GM12891 (cell line): Measurements from ENCODE around the gene LCNL1.
"Not testable (repeated sequence)": the region's sequence is repeated elsewhere in the genome, so short reads cannot be mapped to it uniquely, and the experiment has no call there.

Experiments used
- DNase-seq: peaks from one replicate; pipeline ENCODE4 v3.0.0; 2011; ENCODE audit warnings: low spot score; ENCODE audit not compliant: insufficient read length
- FAIRE-seq: peaks from 2 replicates; lab custom pipeline; 2011; peaks lifted over from hg19 to GRCh38; lab: Jason Lieb, UNC
- PAX5 ChIP-seq: IDR thresholded peaks from 2 replicates; pipeline ENCODE4 v1.6.1; 2011; ENCODE audit warnings: low read length, moderate library complexity, mild to moderate bottlenecking; ENCODE audit not compliant: insufficient read depth, severe bottlenecking
- POLR2A ChIP-seq: IDR thresholded peaks from 2 replicates; pipeline ENCODE4 v1.6.1; 2011; ENCODE audit warnings: low read depth, low read length, control low read depth
- POLR2AphosphoS5 ChIP-seq: IDR thresholded peaks from 2 replicates; pipeline ENCODE4 v1.6.1; 2011; ENCODE audit warnings: low read depth, low read length, control low read depth
- POU2F2 ChIP-seq: IDR thresholded peaks from 2 replicates; pipeline ENCODE4 v1.6.1; 2011; ENCODE audit warnings: low read depth, mild to moderate bottlenecking, control low read depth, low read length, moderate library complexity
- SPI1 ChIP-seq: IDR thresholded peaks from 2 replicates; pipeline ENCODE4 v1.6.1; 2011; ENCODE audit warnings: low read depth, low read length, control low read depth
- TAF1 ChIP-seq: IDR thresholded peaks from 2 replicates; pipeline ENCODE4 v1.6.1; 2011; ENCODE audit warnings: low read depth, low read length, control low read depth

LCNL1 gene

DNA sequence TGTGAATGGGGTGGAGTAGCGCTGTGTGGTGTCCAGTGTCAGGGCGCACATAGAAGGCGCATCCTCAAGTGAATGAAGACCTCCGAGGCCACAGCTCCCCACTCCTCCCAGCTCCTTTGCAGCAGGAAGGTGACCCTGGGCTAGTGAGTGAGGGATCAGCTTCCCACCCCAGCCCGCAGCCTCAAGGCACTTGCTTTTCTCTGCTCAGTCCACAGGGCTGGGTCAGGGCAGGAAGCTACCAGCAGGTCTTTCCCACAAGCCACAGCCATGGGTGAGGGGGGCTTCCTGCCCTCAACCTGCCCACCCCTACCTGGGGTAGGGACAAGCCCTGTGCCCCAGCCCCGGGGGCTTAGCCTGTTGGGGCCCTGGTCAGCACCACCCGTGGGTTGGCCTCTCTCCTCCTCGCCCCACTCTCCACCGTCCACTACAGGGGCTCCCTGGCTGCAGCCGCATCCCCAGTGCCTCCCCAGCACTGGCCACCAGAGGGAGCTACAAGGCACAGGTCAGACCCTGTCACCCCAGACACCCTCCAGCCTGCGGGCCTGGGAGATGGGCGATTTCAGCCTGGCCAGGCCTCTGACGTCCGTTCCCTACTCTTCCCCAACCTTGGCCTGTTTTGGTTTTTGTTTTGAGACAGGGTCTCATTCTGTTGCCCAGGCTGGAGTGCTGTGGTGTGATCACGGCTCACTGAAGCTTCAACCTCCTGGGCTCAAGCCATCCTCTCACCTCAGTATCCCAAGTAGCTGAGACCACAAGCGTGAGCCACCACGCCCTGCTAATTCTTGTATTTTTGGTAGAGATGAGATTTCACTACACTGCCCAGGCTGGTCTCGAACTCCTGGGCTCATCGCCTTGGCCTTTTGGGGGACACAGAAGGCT lies 46.5 kb downstream of the LCNL1 start:
- FAIRE-seq (peak; percentile 89), DNase-seq (peak; percentile 75)

DNA sequence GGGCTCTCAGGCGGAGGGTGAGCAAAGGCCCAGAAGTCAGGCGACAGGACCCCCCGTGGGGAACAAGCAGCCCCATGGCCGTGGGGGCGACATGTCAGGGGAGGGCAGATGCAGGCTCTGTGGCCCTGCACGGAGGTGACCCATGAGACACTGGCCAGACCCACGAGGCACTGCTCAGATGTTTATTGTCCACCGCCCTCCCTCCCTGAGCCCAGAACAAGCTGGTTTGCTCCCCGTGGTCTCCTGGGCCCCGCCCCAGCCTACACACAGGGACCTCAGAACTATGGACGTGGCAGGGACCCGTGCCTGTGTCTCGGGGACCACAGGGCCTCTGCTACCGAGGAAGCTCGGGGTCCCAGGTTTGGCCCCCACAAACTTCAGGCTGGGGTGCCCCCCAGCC lies 47.2 kb downstream of the LCNL1 start:
- FAIRE-seq (no peak), DNase-seq (no peak)

More for the DNA sequence above, 46.5 kb downstream of the LCNL1 start:
- TF ChIP-seq TAF1 (no peak), POLR2A (no peak), POLR2AphosphoS5 (no peak), SPI1 (no peak), PAX5 (no peak)

DNA sequence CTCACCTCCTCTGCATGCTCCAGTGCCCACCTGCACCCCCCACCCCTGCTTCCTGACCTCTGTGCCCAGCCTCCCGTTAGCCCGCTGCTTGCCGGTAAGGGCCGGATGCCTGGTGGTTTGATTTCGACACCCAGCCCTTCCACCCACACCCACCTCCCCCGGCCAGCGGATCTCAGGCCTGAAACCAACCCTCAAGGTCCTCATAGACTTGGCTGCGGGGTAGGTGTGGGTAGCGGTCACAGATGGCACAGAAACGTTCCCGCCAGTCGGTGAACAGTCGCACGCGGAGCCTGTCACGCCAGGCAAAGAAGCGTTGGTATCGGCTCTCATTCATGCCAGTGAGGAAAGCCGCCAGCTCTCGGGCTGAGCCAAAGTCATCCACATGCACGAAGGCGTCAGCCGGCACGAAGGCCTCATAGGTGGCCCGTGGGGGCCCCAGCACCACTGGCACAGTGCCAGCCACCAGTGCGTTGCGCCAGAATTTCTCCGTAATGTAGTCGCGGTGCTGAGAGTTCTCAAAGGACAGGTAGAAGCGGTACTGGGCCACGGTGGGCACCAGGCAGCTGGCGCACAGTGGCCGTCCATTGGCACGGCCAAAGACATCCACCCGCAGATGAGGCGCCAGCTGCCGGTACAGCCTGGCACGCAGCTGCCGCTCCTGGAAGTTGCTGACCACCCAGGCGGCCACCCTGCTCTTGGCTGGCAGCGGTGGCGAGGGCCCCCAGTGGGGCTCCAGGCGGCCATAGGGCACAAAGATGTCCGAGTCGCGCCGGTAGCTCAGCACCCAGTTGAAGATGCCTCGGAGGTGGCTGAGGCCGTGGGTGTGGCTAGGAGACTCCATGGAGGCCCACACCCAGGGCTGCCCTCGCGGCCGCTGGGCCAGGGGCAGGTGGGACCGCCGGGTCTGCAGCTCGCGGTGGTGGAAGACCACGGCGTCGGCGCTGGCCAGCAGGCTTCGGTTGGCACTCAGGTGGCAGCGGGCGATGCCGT lies 48.0 kb downstream of the LCNL1 start:
- DNase-seq, result no peak
- TF ChIP-seq POU2F2 (no peak), POLR2A (no peak), PAX5 (no peak), TAF1 (no peak), POLR2AphosphoS5 (no peak), SPI1 (no peak)
- peak; percentile 84 for FAIRE-seq

More for the DNA sequence above, 47.2 kb downstream of the LCNL1 start:
- TF ChIP-seq POLR2A (no peak), SPI1 (no peak), POLR2AphosphoS5 (no peak)

DNA sequence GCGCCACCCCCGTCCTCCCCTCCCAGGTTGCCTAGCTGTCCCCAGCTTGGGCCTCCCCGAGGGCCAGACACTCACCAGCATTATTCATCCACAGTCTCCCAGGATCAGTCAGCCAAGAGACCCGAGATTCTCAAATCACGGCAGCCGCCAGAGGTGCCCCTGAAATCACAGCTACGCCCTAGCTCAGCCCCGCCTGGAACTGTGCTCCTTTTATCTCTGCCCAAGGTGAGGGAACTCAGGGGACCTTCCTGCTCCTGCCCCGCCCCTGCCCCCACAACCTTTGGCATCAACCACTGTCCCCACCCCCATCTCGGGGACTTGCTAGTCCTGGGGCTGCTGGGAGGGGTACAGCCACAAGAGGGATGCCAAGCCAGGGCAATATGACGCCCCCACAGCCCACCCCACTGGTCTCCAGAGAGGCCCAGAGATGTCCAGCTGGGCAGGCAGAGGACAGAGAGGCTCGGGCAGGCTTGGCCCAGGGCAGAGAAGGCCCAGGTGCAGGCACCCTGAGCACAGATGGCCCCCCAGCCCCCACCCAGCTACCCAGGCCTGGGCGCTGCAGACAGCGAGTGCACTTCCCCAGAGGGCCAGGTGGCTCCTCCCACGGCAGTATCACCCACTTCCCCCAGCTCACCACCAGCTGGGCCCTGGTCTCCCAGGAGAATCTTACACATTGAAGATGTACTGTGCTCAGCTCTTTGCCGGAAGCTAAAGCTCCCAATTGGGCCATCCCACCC lies 49.3 kb downstream of the LCNL1 start, which contains the start of gene FUT7:
FUT7 (minus strand) TSS at position 185 of the 737 bp plus-strand sequence; CDS start at position 88, 97 bp downstream.
- FAIRE-seq, result peak; percentile 20
- no peak for TF ChIP-seq POLR2A
- no peak; the same call in 1 of the 2 replicates for TF ChIP-seq SPI1
- no peak for TF ChIP-seq PAX5
- TF ChIP-seq POU2F2, result no peak
- TF ChIP-seq POLR2AphosphoS5, result no peak
- TF ChIP-seq TAF1, result no peak
- no peak for DNase-seq

DNA sequence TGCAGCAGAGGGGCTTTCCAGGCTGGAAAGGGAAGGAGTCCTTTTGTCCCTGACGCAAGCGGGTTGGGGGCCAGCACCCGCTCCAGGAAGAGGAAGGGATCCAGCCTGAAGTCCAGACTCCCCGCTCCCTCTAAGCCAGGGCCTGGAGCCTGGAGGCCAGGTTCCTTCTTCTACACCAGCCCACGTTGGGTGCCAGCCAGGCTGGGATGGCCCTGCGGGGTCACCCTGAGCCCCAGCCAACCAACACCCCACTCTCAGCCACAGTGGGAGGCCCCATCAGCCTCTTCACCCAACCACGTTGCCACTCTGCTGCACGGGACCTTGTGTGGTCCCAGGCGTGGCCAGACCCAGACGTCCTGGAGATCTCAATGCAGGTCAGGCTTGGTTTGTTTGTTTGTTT lies 50.1 kb downstream of the LCNL1 start:
- no peak for FAIRE-seq
- TF ChIP-seq TAF1 (no peak), POU2F2 (no peak), SPI1 (no peak), POLR2A (no peak), POLR2AphosphoS5 (no peak), PAX5 (no peak)
- DNase-seq, result no peak

DNA sequence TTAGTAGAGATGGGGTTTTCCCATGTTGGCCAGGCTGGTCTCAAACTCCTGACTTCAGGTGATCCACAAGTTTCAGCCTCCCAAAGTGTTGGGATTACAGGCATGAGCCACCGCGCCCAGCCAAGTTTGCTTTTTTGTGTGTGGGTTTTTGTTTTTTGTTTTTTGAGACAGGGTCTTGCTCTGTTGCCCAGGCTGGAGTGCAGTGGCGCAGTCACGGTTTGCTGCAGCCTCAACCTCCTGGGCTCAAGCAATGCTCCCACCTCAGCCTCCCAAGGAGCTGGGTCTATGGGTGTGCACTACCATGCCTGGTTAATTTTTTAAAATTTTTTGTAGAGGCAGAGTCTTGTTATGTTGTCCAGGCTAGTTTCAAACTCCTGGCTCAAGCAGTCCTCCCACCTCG lies 50.7 kb downstream of the LCNL1 start:
- not testable (repeated sequence) for FAIRE-seq

GRCh38 chr9:137034039-137034708 lies 51.4 kb downstream of the LCNL1 start:
- TF ChIP-seq POLR2AphosphoS5, result no peak
- no peak for TF ChIP-seq POLR2A
- no peak for FAIRE-seq
- DNase-seq, result no peak

More for the DNA sequence above, 50.7 kb downstream of the LCNL1 start:
- not testable (repeated sequence) for DNase-seq

DNA sequence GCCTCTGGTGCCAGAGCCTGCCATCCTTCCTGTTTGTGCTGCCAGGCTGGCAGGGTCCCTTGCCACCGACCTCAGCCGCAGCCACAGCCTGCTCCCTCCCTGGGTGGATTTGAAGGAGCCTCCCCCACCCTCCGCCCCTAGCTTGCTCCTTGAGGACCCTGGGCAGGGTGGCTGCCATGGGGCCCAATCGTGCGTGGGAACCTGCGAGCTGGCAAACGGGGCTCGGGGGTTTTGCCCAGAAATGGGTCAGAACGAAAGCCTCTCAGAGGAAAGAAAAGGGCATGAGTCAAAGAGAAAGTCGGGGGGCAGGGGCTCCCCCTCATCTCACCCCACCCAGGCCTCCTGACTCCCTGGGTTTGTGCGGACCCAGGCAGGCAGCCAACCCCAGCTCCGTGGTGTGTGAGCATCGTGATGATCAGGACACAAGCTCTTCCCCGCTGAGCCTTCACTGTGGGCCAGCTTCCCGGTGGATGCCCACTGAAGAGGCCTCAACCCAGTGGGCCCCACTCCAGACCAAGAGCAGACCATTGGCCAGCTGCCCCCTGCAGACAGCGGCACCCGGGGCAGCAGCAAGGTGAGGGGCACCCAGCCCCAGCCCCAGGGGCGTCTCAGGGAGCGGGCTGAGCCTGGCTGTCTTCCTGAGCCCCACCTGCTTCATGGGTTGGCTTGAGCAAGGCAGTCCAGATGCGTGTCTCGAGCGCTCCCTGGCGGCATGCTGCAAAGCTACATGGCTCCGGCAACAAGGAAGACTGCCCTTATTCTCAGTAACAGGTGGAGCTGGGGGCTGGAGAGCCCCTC lies 52.1 kb downstream of the LCNL1 start:
- DNase-seq (peak; percentile 97), FAIRE-seq (peak; percentile 99)
- TF ChIP-seq POU2F2 (no peak), TAF1 (no peak), POLR2AphosphoS5 (no peak), SPI1 (no peak), POLR2A (no peak), PAX5 (no peak)
